ENCODE measurements around the gene SLC2A9. TPM values are rescaled to one million over a fixed set of nuclear protein-coding genes. Genes with fewer than 3 reads are reported as not detected.

The SLC2A9 gene
- total RNA-seq, 1 experiment from 2014 or later, result 3.5 TPM

DNA sequence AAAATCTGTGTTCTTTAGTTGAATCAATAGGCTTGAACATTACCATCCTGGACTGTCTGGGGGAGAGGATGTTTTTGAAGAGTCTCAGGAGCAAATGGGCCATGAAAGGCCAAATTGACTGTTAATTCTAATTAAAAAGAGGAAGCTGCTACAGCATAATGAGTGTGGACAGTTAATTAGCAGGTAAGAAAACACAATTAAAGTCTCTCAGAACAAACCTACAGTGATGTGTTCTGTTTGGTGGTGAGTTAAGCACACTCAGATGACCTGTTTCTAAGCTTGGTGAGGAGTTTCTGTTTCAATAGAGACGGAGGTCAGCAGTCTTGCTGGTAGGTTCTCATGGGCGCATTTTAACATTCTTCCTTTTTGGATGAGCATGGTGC is 171.8 kb downstream of the SLC2A9 start:
- no peaks in the 10 kb centered on the region for H3K27me3 ChIP-seq (ENCODE audit: control insufficient read depth, insufficient read depth, low read length)
- DNase-seq (ENCODE audit: low read depth, low spot score) (no peak), ATAC-seq (no peak)
- no peak overlapping the region for H3K4me3 ChIP-seq (ENCODE audit: low read depth in 2 of 2, low read length in 2 of 2)
- intact Hi-C loops (cut with micrococcal nuclease; ENCODE audit: unreplicated experiment), result no loop called here
- H3K27ac ChIP-seq (ENCODE audit: low read length), result no peak overlapping the region
- POLR2A ChIA-PET, result no interaction called here
- in situ Hi-C loops (cut with HindIII; ENCODE audit: low pct_unique_long_range_greater_than_20kb, low sequenced_read_pairs), result no loop called here
- no peaks in the 10 kb centered on the region for H3K4me1 ChIP-seq (ENCODE audit: control insufficient read depth, insufficient read depth, low read length)
- BruUV-seq (replicated peaks), result no TSS peak
- TF ChIP-seq, protein P1, sequence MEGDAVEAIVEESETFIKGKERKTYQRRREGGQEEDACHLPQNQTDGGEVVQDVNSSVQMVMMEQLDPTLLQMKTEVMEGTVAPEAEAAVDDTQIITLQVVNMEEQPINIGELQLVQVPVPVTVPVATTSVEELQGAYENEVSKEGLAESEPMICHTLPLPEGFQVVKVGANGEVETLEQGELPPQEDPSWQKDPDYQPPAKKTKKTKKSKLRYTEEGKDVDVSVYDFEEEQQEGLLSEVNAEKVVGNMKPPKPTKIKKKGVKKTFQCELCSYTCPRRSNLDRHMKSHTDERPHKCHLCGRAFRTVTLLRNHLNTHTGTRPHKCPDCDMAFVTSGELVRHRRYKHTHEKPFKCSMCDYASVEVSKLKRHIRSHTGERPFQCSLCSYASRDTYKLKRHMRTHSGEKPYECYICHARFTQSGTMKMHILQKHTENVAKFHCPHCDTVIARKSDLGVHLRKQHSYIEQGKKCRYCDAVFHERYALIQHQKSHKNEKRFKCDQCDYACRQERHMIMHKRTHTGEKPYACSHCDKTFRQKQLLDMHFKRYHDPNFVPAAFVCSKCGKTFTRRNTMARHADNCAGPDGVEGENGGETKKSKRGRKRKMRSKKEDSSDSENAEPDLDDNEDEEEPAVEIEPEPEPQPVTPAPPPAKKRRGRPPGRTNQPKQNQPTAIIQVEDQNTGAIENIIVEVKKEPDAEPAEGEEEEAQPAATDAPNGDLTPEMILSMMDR (IDR thresholded peaks at IDR 0.05), result no peak
- TF ChIP-seq TCF7L2 (IDR thresholded peaks at IDR 0.05; ENCODE audit: low read depth, low read length), result no peak
- TF ChIP-seq, protein P2, sequence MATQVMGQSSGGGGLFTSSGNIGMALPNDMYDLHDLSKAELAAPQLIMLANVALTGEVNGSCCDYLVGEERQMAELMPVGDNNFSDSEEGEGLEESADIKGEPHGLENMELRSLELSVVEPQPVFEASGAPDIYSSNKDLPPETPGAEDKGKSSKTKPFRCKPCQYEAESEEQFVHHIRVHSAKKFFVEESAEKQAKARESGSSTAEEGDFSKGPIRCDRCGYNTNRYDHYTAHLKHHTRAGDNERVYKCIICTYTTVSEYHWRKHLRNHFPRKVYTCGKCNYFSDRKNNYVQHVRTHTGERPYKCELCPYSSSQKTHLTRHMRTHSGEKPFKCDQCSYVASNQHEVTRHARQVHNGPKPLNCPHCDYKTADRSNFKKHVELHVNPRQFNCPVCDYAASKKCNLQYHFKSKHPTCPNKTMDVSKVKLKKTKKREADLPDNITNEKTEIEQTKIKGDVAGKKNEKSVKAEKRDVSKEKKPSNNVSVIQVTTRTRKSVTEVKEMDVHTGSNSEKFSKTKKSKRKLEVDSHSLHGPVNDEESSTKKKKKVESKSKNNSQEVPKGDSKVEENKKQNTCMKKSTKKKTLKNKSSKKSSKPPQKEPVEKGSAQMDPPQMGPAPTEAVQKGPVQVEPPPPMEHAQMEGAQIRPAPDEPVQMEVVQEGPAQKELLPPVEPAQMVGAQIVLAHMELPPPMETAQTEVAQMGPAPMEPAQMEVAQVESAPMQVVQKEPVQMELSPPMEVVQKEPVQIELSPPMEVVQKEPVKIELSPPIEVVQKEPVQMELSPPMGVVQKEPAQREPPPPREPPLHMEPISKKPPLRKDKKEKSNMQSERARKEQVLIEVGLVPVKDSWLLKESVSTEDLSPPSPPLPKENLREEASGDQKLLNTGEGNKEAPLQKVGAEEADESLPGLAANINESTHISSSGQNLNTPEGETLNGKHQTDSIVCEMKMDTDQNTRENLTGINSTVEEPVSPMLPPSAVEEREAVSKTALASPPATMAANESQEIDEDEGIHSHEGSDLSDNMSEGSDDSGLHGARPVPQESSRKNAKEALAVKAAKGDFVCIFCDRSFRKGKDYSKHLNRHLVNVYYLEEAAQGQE (IDR thresholded peaks at IDR 0.05; ENCODE audit: insufficient read depth in 1 of 2, low read depth in 2 of 2, low read length in 1 of 2), result no peak
- TF ChIP-seq POLR2AphosphoS5 (IDR thresholded peaks at IDR 0.05; ENCODE audit: low read depth, low read length), result no peak
- no peak for TF ChIP-seq SIN3A (IDR thresholded peaks at IDR 0.05; ENCODE audit: borderline replicate concordance, insufficient read depth, low read depth, low read length)
- H3K36me3 ChIP-seq (ENCODE audit: control insufficient read depth, insufficient read depth, low read length), result no peaks in the 10 kb centered on the region
- CTCF ChIA-PET, result no interaction called here
- H3K9me3 ChIP-seq (ENCODE audit: control insufficient read depth, insufficient read depth, low read depth, low read length), result no peaks in the 10 kb centered on the region

DNA sequence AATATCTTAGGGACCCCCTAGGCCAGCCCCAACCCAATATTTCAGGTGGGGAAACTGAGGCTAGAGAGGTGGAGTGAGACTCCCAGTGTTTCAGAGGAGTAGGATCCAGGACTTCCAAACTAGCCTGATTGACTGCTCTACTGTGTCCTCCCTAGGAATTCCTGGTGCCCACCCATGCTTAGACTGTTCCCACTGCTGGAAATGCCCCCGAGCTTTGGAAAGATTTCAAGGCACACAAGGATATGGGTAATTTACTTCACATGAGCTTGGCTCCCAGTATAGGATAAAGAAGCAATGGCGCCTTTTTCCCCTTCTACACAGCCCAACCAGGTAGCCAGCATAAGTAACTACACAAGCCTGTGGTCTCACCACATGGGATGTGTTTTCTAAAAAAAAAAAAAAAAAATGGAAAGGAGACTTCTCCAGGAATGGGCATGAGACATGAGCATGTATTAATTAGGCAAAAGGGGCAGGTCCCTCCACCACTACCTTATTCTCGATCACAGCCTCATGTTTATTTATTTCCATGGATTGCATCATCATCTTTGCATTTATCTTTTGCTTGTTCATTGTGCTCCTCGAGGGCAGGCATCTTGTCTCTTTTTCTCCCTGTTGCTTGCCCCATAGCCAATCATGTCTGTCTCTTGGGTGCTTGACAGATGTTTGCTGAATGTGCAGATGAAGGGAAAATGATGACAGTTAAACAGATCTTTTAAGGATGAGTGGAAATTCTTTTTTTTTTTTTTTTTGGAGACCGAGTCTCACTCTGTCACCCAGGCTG is 173.1 kb downstream of the SLC2A9 start:
- Histone ChIP-seq H3K4me1 (ENCODE audit: control insufficient read depth, insufficient read depth, low read length) (no peaks in the 10 kb centered on the region), H3K9me3 (ENCODE audit: control insufficient read depth, insufficient read depth, low read depth, low read length) (no peaks in the 10 kb centered on the region), H3K4me3 (ENCODE audit: low read depth in 2 of 2, low read length in 2 of 2) (no peak overlapping the region), H3K27ac (ENCODE audit: low read length) (no peak overlapping the region), H3K27me3 (ENCODE audit: control insufficient read depth, insufficient read depth, low read length) (no peaks in the 10 kb centered on the region), H3K36me3 (ENCODE audit: control insufficient read depth, insufficient read depth, low read length) (no peaks in the 10 kb centered on the region)
- DNase-seq (ENCODE audit: low read depth, low spot score) (no peak), ATAC-seq (no peak)
- in situ Hi-C loops (cut with HindIII; ENCODE audit: low pct_unique_long_range_greater_than_20kb, low sequenced_read_pairs) (no loop called here), intact Hi-C loops (cut with micrococcal nuclease; ENCODE audit: unreplicated experiment) (no loop called here)
- ChIA-PET POLR2A (no interaction called here), CTCF (no interaction called here)
- no TSS peak for BruUV-seq (replicated peaks)
- TF ChIP-seq, protein P1 (IDR thresholded peaks at IDR 0.05), result no peak
- TF ChIP-seq POLR2AphosphoS5 (IDR thresholded peaks at IDR 0.05; ENCODE audit: low read depth, low read length) (no peak), TCF7L2 (IDR thresholded peaks at IDR 0.05; ENCODE audit: low read depth, low read length) (no peak)
- TF ChIP-seq, protein P2 (IDR thresholded peaks at IDR 0.05; ENCODE audit: insufficient read depth in 1 of 2, low read depth in 2 of 2, low read length in 1 of 2), result no peak

All from Panc1 (cell line).